ENCODE data around the gene PPP1R12B. TPM values are rescaled to one million over a fixed set of nuclear protein-coding genes. Genes with fewer than 3 reads are reported as not detected.
A peak's percentile ranks its signal among the peaks of the same experiment; 100 is the strongest.
"Not testable (repeated sequence)": the region's sequence is repeated elsewhere in the genome, so short reads cannot be mapped to it uniquely, and the experiment has no call there.

The PPP1R12B gene
- total RNA-seq, 2 donors from 2014 or later = 21.5 to 28.6 TPM

DNA sequence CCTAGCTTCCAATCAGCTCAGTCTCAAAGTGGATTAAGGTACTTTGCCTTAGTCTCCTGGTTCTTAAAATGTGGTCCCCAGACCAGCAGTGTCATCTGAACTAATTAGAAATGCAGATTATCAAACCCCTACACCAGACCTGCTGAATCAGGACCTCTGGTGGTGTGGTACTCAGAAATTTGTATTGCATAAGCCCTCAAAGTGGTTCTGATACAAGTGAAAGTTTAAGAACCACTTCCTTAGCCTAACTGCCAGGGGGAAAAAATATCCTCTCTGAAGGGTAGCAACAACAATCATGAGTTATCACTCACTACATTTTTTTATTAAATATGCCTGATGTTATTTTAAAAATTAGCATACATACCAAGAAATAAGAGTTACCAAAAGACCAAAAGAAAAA is 131.2 kb downstream of the PPP1R12B start:
- not testable (repeated sequence) for DNase-seq (ENCODE audit: low spot score in 2 of 2); H3K9me3 Mint-ChIP-seq; ATAC-seq; H3K27ac Mint-ChIP-seq
- peaks cover under 1 to 14% of the 10 kb centered on the region in 2 donors for H3K36me3 Mint-ChIP-seq

DNA sequence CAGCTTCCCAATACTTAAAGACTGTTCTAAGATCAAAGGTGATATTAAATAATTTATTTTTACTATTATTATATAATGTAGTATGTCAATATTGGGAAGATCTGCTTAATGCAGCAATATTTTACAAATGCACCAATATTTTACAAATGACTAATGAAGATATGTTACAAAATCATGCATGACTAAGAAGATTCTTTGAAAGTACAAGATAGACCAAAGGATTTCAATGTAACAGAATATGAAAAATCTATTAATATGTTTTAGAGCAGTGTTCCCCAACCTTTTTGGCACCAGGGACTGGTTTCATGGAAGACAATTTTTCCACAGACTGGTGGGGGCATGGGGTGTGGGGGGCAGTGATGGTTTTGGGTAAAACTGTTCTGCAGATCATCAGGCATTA is 132.1 kb downstream of the PPP1R12B start:
- not testable (repeated sequence) for H3K27ac Mint-ChIP-seq; DNase-seq (ENCODE audit: low spot score in 2 of 2); ATAC-seq; H3K9me3 Mint-ChIP-seq
- peaks cover 6 to 14% of the 10 kb centered on the region in 2 donors for H3K36me3 Mint-ChIP-seq

DNA sequence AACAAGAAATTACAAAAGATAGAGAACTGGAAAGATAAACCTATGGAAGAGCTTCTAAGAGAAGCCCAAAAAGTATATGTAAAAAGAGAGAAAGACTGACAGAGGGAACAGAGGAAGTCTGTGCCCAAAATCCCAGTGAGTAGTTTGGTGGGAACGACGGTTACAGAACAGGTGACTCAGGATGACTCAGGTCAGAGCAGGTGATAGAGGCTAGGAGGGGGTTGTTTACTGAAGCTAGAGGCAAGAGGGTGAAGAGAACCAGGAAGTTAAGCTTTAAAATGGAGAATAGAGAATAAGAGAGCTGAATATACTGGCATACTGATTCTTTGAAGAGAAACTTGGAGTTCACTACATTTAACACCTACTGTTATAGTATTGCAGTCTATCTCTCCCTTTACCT is 134.9 kb downstream of the PPP1R12B start:
- not testable (repeated sequence) for DNase-seq (ENCODE audit: low spot score in 2 of 2); ATAC-seq; H3K27ac Mint-ChIP-seq; H3K9me3 Mint-ChIP-seq
- peaks cover 6 to 16% of the 10 kb centered on the region in 2 donors for H3K36me3 Mint-ChIP-seq

DNA sequence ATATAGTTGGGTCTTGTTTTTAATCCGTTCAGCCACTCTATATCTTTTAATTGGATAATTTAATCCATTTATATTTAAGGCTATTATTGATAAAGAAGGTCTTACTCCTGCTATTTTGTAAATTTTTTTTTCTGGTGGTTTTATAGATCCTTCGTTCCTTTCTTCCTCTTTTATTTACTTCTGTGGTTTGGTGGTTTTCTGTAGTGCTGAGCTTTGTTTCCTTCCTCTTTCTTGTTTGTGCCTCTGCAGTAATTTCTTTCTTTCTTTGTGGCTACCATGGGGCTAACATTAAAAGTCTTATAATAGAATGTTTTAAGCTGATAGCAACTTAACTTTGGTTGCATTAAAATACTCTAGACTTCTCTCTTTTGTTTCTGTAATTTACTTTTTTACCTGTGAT is 135.5 kb downstream of the PPP1R12B start:
- DNase-seq (ENCODE audit: low spot score in 2 of 2); ATAC-seq; H3K9me3 Mint-ChIP-seq; H3K27ac Mint-ChIP-seq: not testable (repeated sequence)
- H3K36me3 Mint-ChIP-seq = peaks cover 6 to 21% of the 10 kb centered on the region in 2 donors

DNA sequence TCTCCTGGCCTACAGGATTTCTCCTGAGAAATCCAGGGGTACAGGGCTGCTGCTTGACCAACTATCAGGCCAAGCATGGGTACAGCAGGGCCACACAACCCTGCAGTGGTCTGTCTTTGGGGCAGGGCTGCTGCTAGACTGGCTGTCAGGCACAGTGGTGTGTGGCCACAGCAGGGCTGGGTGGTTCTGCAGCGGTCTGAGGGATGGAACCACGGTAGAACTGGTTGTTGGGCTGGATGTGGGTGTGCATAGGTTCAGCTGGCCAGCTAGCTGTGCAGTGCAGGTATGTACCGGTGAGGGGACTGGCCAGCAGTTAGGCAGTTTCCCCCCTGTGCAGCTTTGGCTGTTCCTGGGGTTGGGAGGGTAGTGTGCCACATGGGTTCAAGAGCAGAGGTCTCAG is 136.3 kb downstream of the PPP1R12B start:
- peaks cover 6 to 23% of the 10 kb centered on the region in 2 donors for H3K36me3 Mint-ChIP-seq
- H3K9me3 Mint-ChIP-seq; ATAC-seq; H3K27ac Mint-ChIP-seq; DNase-seq (ENCODE audit: low spot score in 2 of 2): not testable (repeated sequence)

DNA sequence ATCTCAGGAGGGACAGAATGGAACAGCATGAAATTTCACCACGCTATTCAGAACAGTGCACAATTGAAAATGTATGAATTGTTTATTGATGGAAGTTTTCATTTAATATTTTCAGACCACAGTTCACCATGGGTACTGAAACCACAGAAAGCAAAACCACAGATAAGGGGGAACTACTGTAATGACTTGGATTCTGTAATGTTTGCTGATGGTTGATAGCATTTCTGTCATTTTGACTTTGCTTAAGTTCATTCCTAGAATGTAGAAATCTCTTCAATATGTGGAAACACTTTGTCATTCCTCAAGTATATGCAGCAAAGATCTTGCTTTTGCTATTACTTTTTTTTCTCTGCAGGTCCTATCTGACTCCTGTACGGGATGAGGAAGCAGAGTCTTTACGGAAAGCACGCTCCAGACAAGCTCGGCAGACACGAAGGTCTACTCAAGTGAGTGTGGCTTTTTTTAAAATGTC is 139.7 kb downstream of the PPP1R12B start:
- peak; percentile 45 to 90 for ATAC-seq
- H3K9me3 Mint-ChIP-seq; DNase-seq (ENCODE audit: low spot score in 2 of 2): not testable (repeated sequence)
- Mint-ChIP-seq H3K27ac (peak overlapping the region in 1 of 2 donors; percentile 31), H3K36me3 (peaks cover 6 to 17% of the 10 kb centered on the region in 2 donors)

DNA sequence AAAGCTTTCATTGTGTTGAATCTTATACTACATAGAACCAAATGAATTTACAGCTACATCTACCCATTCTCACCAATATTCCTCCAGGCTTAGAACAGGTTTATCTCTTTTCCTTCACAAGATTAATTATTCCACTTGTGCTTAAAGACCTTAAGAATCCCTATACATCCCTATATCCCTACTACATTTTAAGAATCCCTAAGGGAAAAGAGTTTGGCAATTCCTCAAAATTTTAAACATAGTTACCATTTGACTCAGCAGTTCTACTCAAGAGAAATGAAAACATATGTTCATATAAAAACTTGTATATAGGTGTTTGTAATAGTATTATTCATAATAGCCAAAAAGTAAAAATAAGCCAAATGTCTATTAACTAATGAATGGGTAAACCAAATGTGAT is 140.6 kb downstream of the PPP1R12B start:
- not testable (repeated sequence) for H3K27ac Mint-ChIP-seq; ATAC-seq; DNase-seq (ENCODE audit: low spot score in 2 of 2); H3K9me3 Mint-ChIP-seq
- peaks cover 6 to 14% of the 10 kb centered on the region in 2 donors for H3K36me3 Mint-ChIP-seq

DNA sequence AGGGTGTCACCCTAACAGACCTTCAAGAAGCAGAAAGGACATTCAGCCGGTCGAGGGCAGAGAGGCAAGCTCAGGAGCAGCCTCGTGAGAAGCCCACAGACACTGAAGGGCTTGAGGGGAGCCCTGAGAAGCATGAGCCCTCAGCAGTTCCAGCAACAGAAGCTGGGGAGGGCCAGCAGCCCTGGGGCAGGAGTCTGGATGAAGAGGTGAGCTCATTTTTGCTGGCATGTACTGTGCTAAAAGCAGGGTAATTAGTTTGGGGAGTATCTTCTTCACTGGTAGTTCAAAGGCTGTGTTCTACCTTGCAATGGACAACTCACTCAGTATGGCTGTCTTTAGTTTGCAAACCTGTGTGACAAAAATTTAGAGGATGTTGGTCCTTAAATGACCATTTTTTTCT is 144.6 kb downstream of the PPP1R12B start:
- H3K9me3 Mint-ChIP-seq; H3K27ac Mint-ChIP-seq; DNase-seq (ENCODE audit: low spot score in 2 of 2); ATAC-seq: not testable (repeated sequence)
- H3K36me3 Mint-ChIP-seq = peaks cover 0 to 22% of the 10 kb centered on the region in 2 donors

DNA sequence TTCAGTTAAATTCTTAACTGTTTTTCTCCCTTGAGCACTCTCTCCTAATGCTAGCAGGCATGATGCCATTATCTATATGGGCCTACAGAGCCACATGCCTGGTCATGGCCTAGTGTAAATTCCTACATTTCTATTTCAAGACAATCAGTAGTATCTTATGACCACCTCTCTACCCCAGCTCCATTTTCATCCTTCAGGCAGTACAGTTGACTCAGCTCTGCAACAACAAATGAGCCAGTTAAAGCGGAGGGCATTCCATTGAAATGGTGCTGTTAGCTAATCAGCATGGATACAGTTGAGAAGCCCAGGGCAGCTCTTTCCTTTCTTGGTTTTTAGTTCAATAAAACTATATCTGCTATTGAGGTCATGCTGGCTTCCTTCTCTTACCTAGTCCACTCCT is 150.0 kb downstream of the PPP1R12B start:
- H3K9me3 Mint-ChIP-seq = no peaks in the 10 kb centered on the region
- peaks cover 0 to 11% of the 10 kb centered on the region in 2 donors for H3K36me3 Mint-ChIP-seq
- H3K27ac Mint-ChIP-seq = no peak overlapping the region
- ATAC-seq (no peak), DNase-seq (ENCODE audit: low spot score in 2 of 2) (no peak)

DNA sequence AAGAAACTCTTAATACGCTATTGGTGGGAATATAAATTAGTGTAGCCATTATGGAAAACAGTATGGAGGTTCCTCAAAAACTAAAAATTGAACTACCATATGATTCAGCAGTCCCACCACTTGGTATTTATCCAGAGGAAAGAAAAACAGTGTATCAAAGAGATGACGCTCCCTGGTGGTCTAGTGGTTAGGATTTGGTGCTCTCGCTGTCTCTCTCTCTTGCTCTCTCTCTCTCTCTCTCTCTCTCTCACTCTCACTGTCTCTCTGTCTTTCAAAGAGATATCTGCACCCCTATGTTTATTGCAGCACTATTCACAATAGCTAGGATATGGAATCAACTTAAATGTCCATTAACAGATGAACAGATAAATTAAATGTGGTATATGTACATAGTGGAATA is 151.5 kb downstream of the PPP1R12B start:
- not testable (repeated sequence) for DNase-seq (ENCODE audit: low spot score in 2 of 2); H3K36me3 Mint-ChIP-seq; ATAC-seq; H3K27ac Mint-ChIP-seq; H3K9me3 Mint-ChIP-seq

DNA sequence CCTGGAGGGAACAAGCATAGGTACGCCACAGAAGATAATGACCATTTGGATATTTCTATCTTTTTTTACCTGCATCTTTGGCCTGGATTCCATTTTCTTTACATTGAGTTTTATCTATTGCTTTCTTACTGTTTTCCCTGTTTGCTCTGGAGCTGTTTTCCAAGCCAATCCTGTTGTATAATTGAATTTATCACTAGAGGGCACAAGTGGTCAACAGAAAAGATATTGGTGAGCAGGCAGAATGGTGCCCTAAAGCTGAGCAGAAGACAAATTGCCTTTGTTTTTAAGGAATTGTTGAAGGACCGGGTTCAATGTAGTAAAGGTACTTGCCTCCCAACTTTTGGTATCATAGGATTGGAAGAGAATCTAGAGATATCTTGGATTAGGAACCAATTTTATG is 152.8 kb downstream of the PPP1R12B start:
- no peak for ATAC-seq
- Mint-ChIP-seq H3K9me3 (no peaks in the 10 kb centered on the region), H3K27ac (no peak overlapping the region), H3K36me3 (no peaks in the 10 kb centered on the region)
- DNase-seq (ENCODE audit: low spot score in 2 of 2) = no peak

DNA sequence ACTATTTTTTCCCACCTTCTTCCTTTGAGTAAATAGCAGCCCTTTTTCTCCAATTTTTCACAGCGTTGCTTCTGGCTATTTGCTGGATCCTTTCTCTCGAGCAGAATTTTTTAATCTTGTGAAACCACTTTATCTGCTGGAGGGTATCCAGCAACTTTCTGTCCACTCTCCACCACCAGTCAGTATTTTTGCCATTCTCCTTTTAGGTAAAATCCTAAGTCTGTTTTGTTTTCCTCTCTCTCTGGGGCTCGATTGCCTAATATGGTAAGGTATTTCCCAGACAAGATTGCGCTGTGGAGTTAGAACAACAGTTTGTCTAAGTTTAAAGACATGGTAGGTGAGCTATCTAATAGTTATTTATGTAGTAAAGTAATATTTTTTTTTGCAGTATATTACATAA is 156.9 kb downstream of the PPP1R12B start:
- H3K36me3 Mint-ChIP-seq = no peaks in the 10 kb centered on the region
- H3K9me3 Mint-ChIP-seq = no peaks in the 10 kb centered on the region
- ATAC-seq = no peak
- no peak for DNase-seq (ENCODE audit: low spot score in 2 of 2)
- no peak overlapping the region for H3K27ac Mint-ChIP-seq

DNA sequence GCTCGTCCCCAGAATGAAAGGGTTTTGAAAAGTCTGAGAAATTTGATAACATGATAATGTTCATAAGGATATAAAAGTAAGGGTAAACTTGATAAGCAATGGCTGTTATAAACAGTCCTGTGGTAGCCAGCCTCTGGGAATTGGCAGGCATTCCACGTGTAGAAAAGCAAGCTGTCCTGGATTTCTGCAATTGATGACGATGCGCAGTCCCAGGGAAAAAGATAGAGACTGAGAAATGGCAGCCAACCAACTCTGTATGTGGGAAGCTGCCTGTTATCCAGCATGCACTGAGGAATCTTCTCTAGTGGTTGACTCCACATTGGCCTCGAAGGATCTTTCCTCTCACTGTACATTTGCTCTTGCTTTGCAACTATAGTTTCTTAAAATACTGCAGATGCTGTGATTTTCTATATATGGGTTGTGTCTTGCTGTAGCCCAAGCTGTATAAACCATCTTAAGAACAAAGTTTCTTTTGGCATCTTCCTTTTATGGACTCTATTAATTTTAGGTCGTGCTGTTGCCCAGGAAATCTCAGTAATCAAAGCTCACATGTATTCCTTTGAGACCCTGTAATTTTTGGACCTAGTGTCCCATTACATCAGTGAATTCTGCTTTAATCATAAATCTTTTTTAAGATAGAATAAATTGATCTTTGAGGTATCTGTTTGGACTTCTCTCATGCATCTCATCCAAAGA is 157.5 kb downstream of the PPP1R12B start:
- not testable (repeated sequence) for H3K27ac Mint-ChIP-seq; H3K36me3 Mint-ChIP-seq; DNase-seq (ENCODE audit: low spot score in 2 of 2); ATAC-seq; H3K9me3 Mint-ChIP-seq

DNA sequence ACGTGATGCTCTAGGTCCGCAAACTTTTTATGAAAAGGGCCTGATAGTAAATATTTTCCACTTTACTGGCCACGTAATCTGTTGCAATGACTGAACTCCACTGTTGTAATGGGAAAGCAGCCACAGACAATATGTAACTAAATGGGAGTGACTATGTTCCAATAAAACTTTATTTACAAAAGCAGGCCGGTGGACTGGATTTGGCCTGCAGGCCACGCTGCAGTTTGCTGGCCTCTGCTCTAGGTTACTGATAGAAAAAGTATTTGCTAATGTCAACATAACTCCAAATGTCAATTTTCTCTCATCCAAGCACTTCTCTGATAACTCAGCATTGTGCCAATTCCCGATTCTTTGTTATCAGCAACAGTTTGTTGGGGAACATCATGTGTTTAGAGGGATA is 160.4 kb downstream of the PPP1R12B start:
- ATAC-seq; H3K9me3 Mint-ChIP-seq; H3K27ac Mint-ChIP-seq; DNase-seq (ENCODE audit: low spot score in 2 of 2); H3K36me3 Mint-ChIP-seq: not testable (repeated sequence)

DNA sequence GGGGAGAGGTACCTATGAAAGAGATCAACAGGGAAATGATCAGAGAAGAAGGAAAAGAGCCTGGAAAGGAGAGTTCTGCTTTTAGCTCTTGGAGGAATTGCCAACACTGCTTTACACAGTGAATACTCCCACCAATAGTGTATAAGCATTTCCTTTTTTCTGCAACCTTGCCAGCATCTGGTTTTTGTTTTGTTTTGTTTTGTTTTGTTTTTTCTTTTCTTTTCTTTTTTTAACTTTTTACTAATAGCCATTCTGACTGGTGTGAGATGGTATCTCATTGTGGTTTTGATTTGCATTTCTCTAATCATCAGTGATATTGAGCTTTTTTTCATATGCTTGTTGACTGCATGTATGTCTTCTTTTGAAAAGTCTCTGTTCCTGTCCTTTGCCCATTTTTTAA is 165.4 kb downstream of the PPP1R12B start:
- not testable (repeated sequence) for H3K27ac Mint-ChIP-seq, ATAC-seq, H3K9me3 Mint-ChIP-seq

DNA sequence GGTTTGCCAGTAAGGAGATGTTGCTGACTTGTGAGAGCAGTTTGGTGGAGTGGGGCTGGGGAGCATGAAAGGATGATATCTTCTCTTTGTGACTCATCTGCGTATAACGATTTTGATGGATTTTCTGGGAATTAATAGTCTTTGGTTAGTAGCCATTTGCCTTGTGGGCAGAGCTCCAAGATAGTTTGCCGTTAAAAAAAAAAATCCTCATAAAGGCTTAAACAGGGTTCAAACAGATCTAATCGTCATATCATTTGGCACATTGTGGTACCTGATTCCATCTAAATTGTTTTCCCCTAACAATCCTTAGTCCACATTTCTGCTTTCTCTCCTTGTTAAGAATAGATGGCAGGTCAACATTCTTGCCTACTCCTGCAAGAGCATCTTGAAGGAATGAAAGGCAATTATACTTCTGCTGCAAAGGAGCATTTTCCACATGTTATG is 168.0 kb downstream of the PPP1R12B start:
- Mint-ChIP-seq H3K9me3 (no peaks in the 10 kb centered on the region), H3K27ac (no peak overlapping the region), H3K36me3 (peaks cover 0 to 6% of the 10 kb centered on the region in 2 donors)
- DNase-seq (ENCODE audit: low spot score in 2 of 2) (no peak), ATAC-seq (no peak)

More for the DNA sequence above, 165.4 kb downstream of the PPP1R12B start:
- not testable (repeated sequence) for DNase-seq (ENCODE audit: low spot score in 2 of 2); H3K36me3 Mint-ChIP-seq

DNA sequence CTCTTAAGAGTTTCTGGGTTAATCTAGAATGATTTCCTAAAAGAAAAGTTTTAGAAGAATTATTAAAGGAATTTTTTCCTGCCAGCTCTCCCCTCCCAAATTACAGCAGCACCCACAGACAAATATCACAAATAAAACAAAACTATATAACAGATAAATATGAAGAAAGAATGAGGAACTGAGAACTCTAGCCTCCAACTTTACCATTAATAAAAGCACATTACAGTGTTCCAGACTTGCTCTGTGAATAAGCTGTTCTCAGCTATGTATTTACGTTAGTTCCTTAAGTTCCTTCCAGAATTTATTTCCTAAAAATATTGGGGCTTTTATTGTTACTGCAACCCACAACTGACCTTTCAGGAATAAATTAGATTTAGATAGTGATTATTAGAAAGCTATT is 168.6 kb downstream of the PPP1R12B start:
- not testable (repeated sequence) for H3K9me3 Mint-ChIP-seq; H3K36me3 Mint-ChIP-seq; ATAC-seq; H3K27ac Mint-ChIP-seq; DNase-seq (ENCODE audit: low spot score in 2 of 2)

DNA sequence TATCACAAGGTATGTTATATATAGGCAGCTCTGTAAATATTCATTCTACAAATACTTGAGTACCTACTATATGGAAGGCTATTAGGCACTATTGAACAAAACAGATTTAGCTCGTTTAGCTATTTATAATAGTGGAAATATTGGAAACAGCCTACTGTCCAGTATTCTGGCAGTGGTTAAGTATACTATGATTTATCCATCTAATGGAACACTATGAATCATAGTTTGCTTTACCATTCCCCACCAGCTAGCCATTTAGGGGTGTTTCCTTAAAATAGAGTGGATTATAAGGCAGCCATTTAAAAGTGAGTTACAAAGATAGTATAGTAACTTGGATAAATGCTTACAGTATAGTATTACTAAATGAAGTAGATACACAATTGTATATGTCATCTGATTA is 169.7 kb downstream of the PPP1R12B start:
- not testable (repeated sequence) for H3K27ac Mint-ChIP-seq; DNase-seq (ENCODE audit: low spot score in 2 of 2); H3K36me3 Mint-ChIP-seq; H3K9me3 Mint-ChIP-seq; ATAC-seq

Data from activated naive CD4-positive, alpha-beta T cell treated with anti-CD3 and anti-CD28 coated beads, Interleukin-2, amount 50 U/mL, for 72 hours (primary cell).